Measurements from ENCODE around the gene FGD4.
"Not testable (repeated sequence)": the region's sequence is repeated elsewhere in the genome, so short reads cannot be mapped to it uniquely, and the experiment has no call there.

FGD4 gene

GRCh38 chr12:32507942-32508320, 108.6 kb downstream of the FGD4 start:
- H3K27ac Mint-ChIP-seq, result no peak overlapping the region
- no peaks in the 10 kb centered on the region for H3K36me3 Mint-ChIP-seq
- H3K4me3 Mint-ChIP-seq, result no peak overlapping the region
- no peaks in the 10 kb centered on the region for H3K9me3 Mint-ChIP-seq
- no peaks in the 10 kb centered on the region for H3K27me3 Mint-ChIP-seq
- no peak for ATAC-seq
- H3K4me1 Mint-ChIP-seq, result no peaks in the 10 kb centered on the region

- H3K9me3 Mint-ChIP-seq, result no peaks in the 10 kb centered on the region
- H3K4me3 Mint-ChIP-seq, result no peak overlapping the region
- H3K36me3 Mint-ChIP-seq, result no peaks in the 10 kb centered on the region
- no peak overlapping the region for H3K27ac Mint-ChIP-seq
- no peak for ATAC-seq
- H3K27me3 Mint-ChIP-seq, result no peaks in the 10 kb centered on the region
- H3K4me1 Mint-ChIP-seq, result no peaks in the 10 kb centered on the region
Measured at GRCh38 chr12:32508626-32509025, 109.3 kb downstream of the FGD4 start.

GRCh38 chr12:32509328-32510091, 110.2 kb downstream of the FGD4 start:
- Mint-ChIP-seq H3K27me3 (no peaks in the 10 kb centered on the region), H3K4me1 (no peaks in the 10 kb centered on the region), H3K9me3 (no peaks in the 10 kb centered on the region), H3K4me3 (no peak overlapping the region), H3K36me3 (no peaks in the 10 kb centered on the region), H3K27ac (no peak overlapping the region)
- ATAC-seq, result no peak

- H3K9me3 Mint-ChIP-seq, H3K27ac Mint-ChIP-seq, H3K4me3 Mint-ChIP-seq, ATAC-seq, H3K27me3 Mint-ChIP-seq, H3K36me3 Mint-ChIP-seq, H3K4me1 Mint-ChIP-seq: not testable (repeated sequence)
Measured at GRCh38 chr12:32511976-32512375, 112.6 kb downstream of the FGD4 start.

DNA sequence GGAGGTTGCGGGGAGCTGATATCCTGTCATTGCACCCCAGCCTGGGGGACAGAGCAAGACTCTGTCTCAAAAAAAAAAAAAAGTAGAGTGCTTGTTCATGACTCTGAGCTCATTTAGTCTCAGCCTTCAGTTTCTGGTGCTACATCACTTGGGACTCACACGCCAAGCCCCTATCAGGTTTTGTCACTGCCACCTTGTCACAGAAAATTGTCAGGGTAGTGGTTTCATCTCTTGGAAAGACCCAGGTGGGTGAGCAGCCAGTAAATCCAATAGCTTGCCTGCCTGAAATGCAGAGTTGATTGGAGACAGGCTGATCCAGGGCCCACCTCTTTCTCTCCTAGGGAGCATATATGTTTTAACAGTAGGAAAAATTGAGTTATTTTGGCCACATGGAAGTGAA, 113.0 kb downstream of the FGD4 start:
- no peak overlapping the region for H3K4me3 Mint-ChIP-seq
- H3K27ac Mint-ChIP-seq, result no peak overlapping the region

GRCh38 chr12:32512910-32513309, 113.6 kb downstream of the FGD4 start:
- H3K27ac Mint-ChIP-seq, result no peak overlapping the region
- no peaks in the 10 kb centered on the region for H3K27me3 Mint-ChIP-seq
- ATAC-seq, result no peak

More for the DNA sequence above, 113.0 kb downstream of the FGD4 start:
- Mint-ChIP-seq H3K36me3 (no peaks in the 10 kb centered on the region), H3K4me1 (peaks cover 4% of the 10 kb centered on the region), H3K27me3 (no peaks in the 10 kb centered on the region), H3K9me3 (no peaks in the 10 kb centered on the region)
- ATAC-seq, result no peak

GRCh38 chr12:32515137-32515873, 115.9 kb downstream of the FGD4 start:
- Mint-ChIP-seq H3K36me3 (no peaks in the 10 kb centered on the region), H3K4me3 (no peak overlapping the region), H3K9me3 (no peaks in the 10 kb centered on the region), H3K4me1 (peaks cover 4% of the 10 kb centered on the region), H3K27me3 (no peaks in the 10 kb centered on the region), H3K27ac (no peak overlapping the region)
- no peak for ATAC-seq

More at GRCh38 chr12:32512910-32513309, 113.6 kb downstream of the FGD4 start:
- no peaks in the 10 kb centered on the region for H3K36me3 Mint-ChIP-seq
- H3K9me3 Mint-ChIP-seq, result no peaks in the 10 kb centered on the region
- H3K4me3 Mint-ChIP-seq, result no peak overlapping the region
- peaks cover 4% of the 10 kb centered on the region for H3K4me1 Mint-ChIP-seq

GRCh38 chr12:32516230-32516629, 116.9 kb downstream of the FGD4 start:
- Mint-ChIP-seq H3K9me3 (no peaks in the 10 kb centered on the region), H3K27ac (no peak overlapping the region), H3K4me3 (no peak overlapping the region), H3K4me1 (peaks cover 4% of the 10 kb centered on the region), H3K27me3 (no peaks in the 10 kb centered on the region), H3K36me3 (no peaks in the 10 kb centered on the region)
- ATAC-seq, result no peak

DNA sequence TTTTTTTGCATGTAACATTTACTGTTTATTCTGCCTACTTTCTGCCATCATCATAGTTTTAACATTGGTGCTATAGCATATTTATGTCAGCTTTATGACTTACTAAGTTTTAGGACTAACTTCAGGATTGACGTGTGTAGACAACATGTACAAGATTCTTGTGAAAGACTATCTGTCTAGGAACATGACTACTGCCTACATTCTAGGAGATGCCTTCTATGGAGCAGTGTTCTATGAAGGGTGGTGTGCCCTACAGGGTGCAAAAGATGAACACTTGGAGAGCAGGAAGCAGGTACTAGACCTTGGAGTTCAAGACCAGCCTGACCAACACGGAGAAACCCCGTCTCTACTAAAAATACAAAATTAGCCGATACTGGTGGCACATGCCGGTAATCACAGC, 118.6 kb downstream of the FGD4 start:
- Mint-ChIP-seq H3K36me3 (no peaks in the 10 kb centered on the region), H3K4me3 (no peak overlapping the region), H3K27ac (no peak overlapping the region), H3K9me3 (no peaks in the 10 kb centered on the region), H3K4me1 (peaks cover 15% of the 10 kb centered on the region), H3K27me3 (no peaks in the 10 kb centered on the region)
- no peak for ATAC-seq

DNA sequence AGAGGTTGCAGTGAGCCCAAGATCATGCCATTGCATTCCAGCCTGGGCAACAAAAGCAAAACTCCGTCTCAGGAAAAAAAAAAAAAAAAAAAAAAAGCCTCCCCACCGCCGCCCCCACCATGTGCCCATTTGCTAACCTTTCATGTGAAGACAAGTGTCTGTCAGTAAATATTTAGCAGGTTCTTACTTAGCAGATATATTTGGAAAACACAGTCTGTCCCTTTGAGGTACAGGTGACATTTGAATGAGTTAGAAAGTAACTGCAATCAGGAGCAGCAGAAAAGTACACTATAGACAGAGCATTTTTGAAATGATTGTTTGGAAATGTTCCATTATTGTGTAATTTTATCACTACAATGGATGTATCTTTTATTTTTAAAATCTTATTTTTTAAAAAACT, 119.7 kb downstream of the FGD4 start:
- Mint-ChIP-seq H3K27ac (no peak overlapping the region), H3K9me3 (no peaks in the 10 kb centered on the region), H3K36me3 (no peaks in the 10 kb centered on the region), H3K4me1 (peaks cover 25% of the 10 kb centered on the region), H3K27me3 (no peaks in the 10 kb centered on the region), H3K4me3 (no peak overlapping the region)
- no peak for ATAC-seq

GRCh38 chr12:32522331-32523221, 123.2 kb downstream of the FGD4 start:
- Mint-ChIP-seq H3K4me3 (peak overlapping the region; percentile 23), H3K27ac (peak overlapping the region; percentile 13), H3K27me3 (no peaks in the 10 kb centered on the region), H3K9me3 (no peaks in the 10 kb centered on the region), H3K4me1 (peaks cover 21% of the 10 kb centered on the region), H3K36me3 (no peaks in the 10 kb centered on the region)
- peak; percentile 86 for ATAC-seq

- ATAC-seq, H3K36me3 Mint-ChIP-seq, H3K27ac Mint-ChIP-seq, H3K9me3 Mint-ChIP-seq, H3K27me3 Mint-ChIP-seq, H3K4me3 Mint-ChIP-seq: not testable (repeated sequence)
- peaks cover 21% of the 10 kb centered on the region for H3K4me1 Mint-ChIP-seq
Measured at GRCh38 chr12:32525802-32526201, 126.4 kb downstream of the FGD4 start.

- not testable (repeated sequence) for ATAC-seq, H3K36me3 Mint-ChIP-seq
Measured at GRCh38 chr12:32526343-32526742, 127.0 kb downstream of the FGD4 start.

DNA sequence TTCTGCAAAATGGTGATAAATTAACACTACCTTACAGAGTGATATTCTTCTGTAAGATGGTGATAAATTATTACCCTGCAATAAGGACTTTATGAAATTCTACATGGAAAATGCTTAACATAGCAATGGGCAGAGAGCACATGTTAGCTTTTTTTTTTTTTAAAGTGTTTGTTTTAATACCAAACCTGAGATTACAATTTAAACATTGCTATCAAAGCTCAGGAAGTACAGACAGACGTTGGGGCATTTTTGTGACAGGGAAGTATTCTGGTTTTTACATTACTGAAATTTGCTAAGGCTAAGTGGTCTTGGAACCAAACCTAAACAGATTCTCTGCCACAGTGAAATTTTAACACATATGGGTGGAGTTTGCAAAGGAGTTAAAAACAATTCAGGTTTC, 133.1 kb downstream of the FGD4 start:
- H3K27ac Mint-ChIP-seq, result peak overlapping the region; percentile 12
- ATAC-seq, result no peak
- H3K36me3 Mint-ChIP-seq, result no peaks in the 10 kb centered on the region
- peaks cover 24% of the 10 kb centered on the region for H3K4me1 Mint-ChIP-seq
- H3K9me3 Mint-ChIP-seq, result no peaks in the 10 kb centered on the region
- no peaks in the 10 kb centered on the region for H3K27me3 Mint-ChIP-seq
- H3K4me3 Mint-ChIP-seq, result no peak overlapping the region

More at GRCh38 chr12:32526343-32526742, 127.0 kb downstream of the FGD4 start:
- not testable (repeated sequence) for H3K4me3 Mint-ChIP-seq, H3K27me3 Mint-ChIP-seq, H3K27ac Mint-ChIP-seq, H3K9me3 Mint-ChIP-seq
- H3K4me1 Mint-ChIP-seq, result peaks cover 21% of the 10 kb centered on the region

- no peaks in the 10 kb centered on the region for H3K9me3 Mint-ChIP-seq
- H3K36me3 Mint-ChIP-seq, result no peaks in the 10 kb centered on the region
- no peak overlapping the region for H3K4me3 Mint-ChIP-seq
- H3K4me1 Mint-ChIP-seq, result peaks cover 24% of the 10 kb centered on the region
- H3K27ac Mint-ChIP-seq, result peak overlapping the region; percentile 12
- ATAC-seq, result peak; percentile 22
- no peaks in the 10 kb centered on the region for H3K27me3 Mint-ChIP-seq
Measured at GRCh38 chr12:32532951-32533350, 133.6 kb downstream of the FGD4 start.
